ENCODE data around the gene TLR8. TPM values are rescaled to one million over a fixed set of nuclear protein-coding genes. Genes with fewer than 3 reads are reported as not detected.

The TLR8 gene
- polyA plus RNA-seq, 2 donors = 0.02 to 0.08 TPM

- H3K27me3 ChIP-seq (ENCODE audit: control insufficient read depth in 1 of 2, insufficient read depth in 2 of 2, low read length in 2 of 2) = peaks cover 0 to 4% of the 10 kb centered on the region in 2 donors
- no peak overlapping the region for H3K4me3 ChIP-seq (ENCODE audit: low read depth in 1 of 2, low read length in 2 of 2)
- H3K4me1 ChIP-seq (ENCODE audit: control insufficient read depth in 2 of 2, insufficient read depth in 2 of 2, low read length in 1 of 2) = no peaks in the 10 kb centered on the region
- WGBS, 2 donors = 71 to 86% methylated on average over 5 of the region's 5 CpGs
- H3K9me3 ChIP-seq (ENCODE audit: control insufficient read depth in 2 of 2, insufficient read depth in 1 of 2, low read depth in 1 of 2, low read length in 1 of 2) = no peaks in the 10 kb centered on the region
- H3K36me3 ChIP-seq (ENCODE audit: control insufficient read depth in 2 of 2, insufficient read depth in 2 of 2, low read length in 1 of 2) = no peaks in the 10 kb centered on the region
- H3K27ac ChIP-seq (ENCODE audit: low read depth in 2 of 2, low read length in 1 of 2) = no peak overlapping the region
Observed at GRCh38 chrX:12912791-12913482, 6.5 kb downstream of the TLR8 start.

GRCh38 chrX:12917753-12918152 is 11.3 kb downstream of the TLR8 start:
- Histone ChIP-seq H3K36me3 (ENCODE audit: control insufficient read depth in 2 of 2, insufficient read depth in 2 of 2, low read length in 1 of 2) (no peaks in the 10 kb centered on the region), H3K4me3 (ENCODE audit: low read depth in 1 of 2, low read length in 2 of 2) (no peak overlapping the region), H3K27ac (ENCODE audit: low read depth in 2 of 2, low read length in 1 of 2) (no peak overlapping the region), H3K4me1 (ENCODE audit: control insufficient read depth in 2 of 2, insufficient read depth in 2 of 2, low read length in 1 of 2) (no peaks in the 10 kb centered on the region), H3K9me3 (ENCODE audit: control insufficient read depth in 2 of 2, insufficient read depth in 1 of 2, low read depth in 1 of 2, low read length in 1 of 2) (no peaks in the 10 kb centered on the region), H3K27me3 (ENCODE audit: control insufficient read depth in 1 of 2, insufficient read depth in 2 of 2, low read length in 2 of 2) (peaks cover 0 to 7% of the 10 kb centered on the region in 2 donors)
- WGBS, 2 donors = 53 to 71% methylated on average over 2 of the region's 2 CpGs

GRCh38 chrX:12919051-12919450 is 12.6 kb downstream of the TLR8 start:
- Histone ChIP-seq H3K36me3 (ENCODE audit: control insufficient read depth in 2 of 2, insufficient read depth in 2 of 2, low read length in 1 of 2) (no peaks in the 10 kb centered on the region), H3K27me3 (ENCODE audit: control insufficient read depth in 1 of 2, insufficient read depth in 2 of 2, low read length in 2 of 2) (peaks cover 0 to 7% of the 10 kb centered on the region in 2 donors), H3K4me1 (ENCODE audit: control insufficient read depth in 2 of 2, insufficient read depth in 2 of 2, low read length in 1 of 2) (no peaks in the 10 kb centered on the region), H3K4me3 (ENCODE audit: low read depth in 1 of 2, low read length in 2 of 2) (no peak overlapping the region), H3K9me3 (ENCODE audit: control insufficient read depth in 2 of 2, insufficient read depth in 1 of 2, low read depth in 1 of 2, low read length in 1 of 2) (no peaks in the 10 kb centered on the region), H3K27ac (ENCODE audit: low read depth in 2 of 2, low read length in 1 of 2) (no peak overlapping the region)
- 71 to 74% methylated on average over 10 of the region's 10 CpGs for WGBS, 2 donors

GRCh38 chrX:12919620-12920019 is 13.2 kb downstream of the TLR8 start:
- H3K27me3 ChIP-seq (ENCODE audit: control insufficient read depth in 1 of 2, insufficient read depth in 2 of 2, low read length in 2 of 2) = peaks cover 0 to 7% of the 10 kb centered on the region in 2 donors
- peaks cover 0 to 2% of the 10 kb centered on the region in 2 donors for H3K4me1 ChIP-seq (ENCODE audit: control insufficient read depth in 2 of 2, insufficient read depth in 2 of 2, low read length in 1 of 2)
- H3K4me3 ChIP-seq (ENCODE audit: low read depth in 1 of 2, low read length in 2 of 2) = no peak overlapping the region
- no peak overlapping the region for H3K27ac ChIP-seq (ENCODE audit: low read depth in 2 of 2, low read length in 1 of 2)
- H3K36me3 ChIP-seq (ENCODE audit: control insufficient read depth in 2 of 2, insufficient read depth in 2 of 2, low read length in 1 of 2) = no peaks in the 10 kb centered on the region
- WGBS, 2 donors = 77 to 82% methylated on average over 8 of the region's 8 CpGs
- no peaks in the 10 kb centered on the region for H3K9me3 ChIP-seq (ENCODE audit: control insufficient read depth in 2 of 2, insufficient read depth in 1 of 2, low read depth in 1 of 2, low read length in 1 of 2)

- Histone ChIP-seq H3K27me3 (ENCODE audit: control insufficient read depth in 1 of 2, insufficient read depth in 2 of 2, low read length in 2 of 2) (peaks cover 0 to 7% of the 10 kb centered on the region in 2 donors), H3K4me1 (ENCODE audit: control insufficient read depth in 2 of 2, insufficient read depth in 2 of 2, low read length in 1 of 2) (peaks cover 0 to 2% of the 10 kb centered on the region in 2 donors), H3K4me3 (ENCODE audit: low read depth in 1 of 2, low read length in 2 of 2) (no peak overlapping the region), H3K36me3 (ENCODE audit: control insufficient read depth in 2 of 2, insufficient read depth in 2 of 2, low read length in 1 of 2) (no peaks in the 10 kb centered on the region), H3K27ac (ENCODE audit: low read depth in 2 of 2, low read length in 1 of 2) (no peak overlapping the region), H3K9me3 (ENCODE audit: control insufficient read depth in 2 of 2, insufficient read depth in 1 of 2, low read depth in 1 of 2, low read length in 1 of 2) (no peaks in the 10 kb centered on the region)
- 68 to 83% methylated on average over 8 of the region's 8 CpGs for WGBS, 2 donors
Observed at GRCh38 chrX:12920990-12921389, 14.6 kb downstream of the TLR8 start.

GRCh38 chrX:12921886-12922598 is 15.6 kb downstream of the TLR8 start:
- Histone ChIP-seq H3K9me3 (ENCODE audit: control insufficient read depth in 2 of 2, insufficient read depth in 1 of 2, low read depth in 1 of 2, low read length in 1 of 2) (no peaks in the 10 kb centered on the region), H3K36me3 (ENCODE audit: control insufficient read depth in 2 of 2, insufficient read depth in 2 of 2, low read length in 1 of 2) (no peaks in the 10 kb centered on the region), H3K27ac (ENCODE audit: low read depth in 2 of 2, low read length in 1 of 2) (no peak overlapping the region), H3K4me1 (ENCODE audit: control insufficient read depth in 2 of 2, insufficient read depth in 2 of 2, low read length in 1 of 2) (peaks cover 0 to 2% of the 10 kb centered on the region in 2 donors), H3K27me3 (ENCODE audit: control insufficient read depth in 1 of 2, insufficient read depth in 2 of 2, low read length in 2 of 2) (peaks cover 0 to 3% of the 10 kb centered on the region in 2 donors), H3K4me3 (ENCODE audit: low read depth in 1 of 2, low read length in 2 of 2) (no peak overlapping the region)
- 85 to 86% methylated on average over 10 of the region's 10 CpGs for WGBS, 2 donors

GRCh38 chrX:12922599-12922919 is 16.1 kb downstream of the TLR8 start:
- H3K4me1 ChIP-seq (ENCODE audit: control insufficient read depth in 2 of 2, insufficient read depth in 2 of 2, low read length in 1 of 2) = peaks cover 0 to 2% of the 10 kb centered on the region in 2 donors
- no peaks in the 10 kb centered on the region for H3K9me3 ChIP-seq (ENCODE audit: control insufficient read depth in 2 of 2, insufficient read depth in 1 of 2, low read depth in 1 of 2, low read length in 1 of 2)
- H3K27ac ChIP-seq (ENCODE audit: low read depth in 2 of 2, low read length in 1 of 2) = no peak overlapping the region
- H3K36me3 ChIP-seq (ENCODE audit: control insufficient read depth in 2 of 2, insufficient read depth in 2 of 2, low read length in 1 of 2) = no peaks in the 10 kb centered on the region
- H3K4me3 ChIP-seq (ENCODE audit: low read depth in 1 of 2, low read length in 2 of 2) = no peak overlapping the region
- peaks cover 0 to 3% of the 10 kb centered on the region in 2 donors for H3K27me3 ChIP-seq (ENCODE audit: control insufficient read depth in 1 of 2, insufficient read depth in 2 of 2, low read length in 2 of 2)

- Histone ChIP-seq H3K27me3 (ENCODE audit: control insufficient read depth in 1 of 2, insufficient read depth in 2 of 2, low read length in 2 of 2) (no peaks in the 10 kb centered on the region), H3K4me3 (ENCODE audit: low read depth in 1 of 2, low read length in 2 of 2) (no peak overlapping the region), H3K9me3 (ENCODE audit: control insufficient read depth in 2 of 2, insufficient read depth in 1 of 2, low read depth in 1 of 2, low read length in 1 of 2) (no peaks in the 10 kb centered on the region), H3K4me1 (ENCODE audit: control insufficient read depth in 2 of 2, insufficient read depth in 2 of 2, low read length in 1 of 2) (no peaks in the 10 kb centered on the region), H3K27ac (ENCODE audit: low read depth in 2 of 2, low read length in 1 of 2) (no peak overlapping the region), H3K36me3 (ENCODE audit: control insufficient read depth in 2 of 2, insufficient read depth in 2 of 2, low read length in 1 of 2) (no peaks in the 10 kb centered on the region)
- WGBS, 2 donors = 73 to 81% methylated on average over 4 of the region's 4 CpGs
Observed at GRCh38 chrX:12929701-12930100, 23.3 kb downstream of the TLR8 start.

GRCh38 chrX:12930150-12930549 is 23.7 kb downstream of the TLR8 start:
- Histone ChIP-seq H3K36me3 (ENCODE audit: control insufficient read depth in 2 of 2, insufficient read depth in 2 of 2, low read length in 1 of 2) (no peaks in the 10 kb centered on the region), H3K27ac (ENCODE audit: low read depth in 2 of 2, low read length in 1 of 2) (no peak overlapping the region), H3K4me1 (ENCODE audit: control insufficient read depth in 2 of 2, insufficient read depth in 2 of 2, low read length in 1 of 2) (no peaks in the 10 kb centered on the region), H3K27me3 (ENCODE audit: control insufficient read depth in 1 of 2, insufficient read depth in 2 of 2, low read length in 2 of 2) (no peaks in the 10 kb centered on the region), H3K4me3 (ENCODE audit: low read depth in 1 of 2, low read length in 2 of 2) (no peak overlapping the region), H3K9me3 (ENCODE audit: control insufficient read depth in 2 of 2, insufficient read depth in 1 of 2, low read depth in 1 of 2, low read length in 1 of 2) (no peaks in the 10 kb centered on the region)
- WGBS, 2 donors = 89 to 95% methylated on average over 2 of the region's 2 CpGs

- Histone ChIP-seq H3K9me3 (ENCODE audit: control insufficient read depth in 2 of 2, insufficient read depth in 1 of 2, low read depth in 1 of 2, low read length in 1 of 2) (no peaks in the 10 kb centered on the region), H3K4me1 (ENCODE audit: control insufficient read depth in 2 of 2, insufficient read depth in 2 of 2, low read length in 1 of 2) (no peaks in the 10 kb centered on the region), H3K36me3 (ENCODE audit: control insufficient read depth in 2 of 2, insufficient read depth in 2 of 2, low read length in 1 of 2) (no peaks in the 10 kb centered on the region), H3K4me3 (ENCODE audit: low read depth in 1 of 2, low read length in 2 of 2) (no peak overlapping the region), H3K27ac (ENCODE audit: low read depth in 2 of 2, low read length in 1 of 2) (no peak overlapping the region), H3K27me3 (ENCODE audit: control insufficient read depth in 1 of 2, insufficient read depth in 2 of 2, low read length in 2 of 2) (no peaks in the 10 kb centered on the region)
- 85 to 88% methylated on average over 1 of the region's 1 CpG for WGBS, 2 donors
Observed at GRCh38 chrX:12932244-12932643, 25.8 kb downstream of the TLR8 start.
